OCI-M2 (cell line): Measurements from ENCODE around the gene HIPK1.

Experiments
- DNase-seq: peaks from one replicate; lab custom pipeline; 2025; ENCODE audit not compliant: unreplicated experiment; lab: John Stamatoyannopoulos, UW

HIPK1 gene

DNA sequence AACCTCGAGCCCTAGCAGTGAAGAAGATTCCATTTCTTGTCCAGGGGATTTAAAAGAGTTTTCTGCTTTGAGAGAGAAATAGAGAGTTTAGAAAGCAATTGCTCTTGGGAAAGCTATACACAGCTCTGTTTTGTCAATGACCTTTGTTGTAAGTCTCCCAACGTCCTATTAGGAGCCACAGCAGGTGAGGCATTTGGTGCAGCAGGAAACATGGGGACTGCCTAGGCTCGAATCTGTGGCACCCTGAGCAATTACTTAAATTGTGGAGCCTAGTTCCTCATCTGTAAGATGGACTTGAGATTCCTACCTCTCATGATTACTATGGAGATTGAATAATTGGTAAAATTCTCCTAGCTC, 15.8 kb upstream of the HIPK1 start:
- DNase-seq, result no peak

DNA sequence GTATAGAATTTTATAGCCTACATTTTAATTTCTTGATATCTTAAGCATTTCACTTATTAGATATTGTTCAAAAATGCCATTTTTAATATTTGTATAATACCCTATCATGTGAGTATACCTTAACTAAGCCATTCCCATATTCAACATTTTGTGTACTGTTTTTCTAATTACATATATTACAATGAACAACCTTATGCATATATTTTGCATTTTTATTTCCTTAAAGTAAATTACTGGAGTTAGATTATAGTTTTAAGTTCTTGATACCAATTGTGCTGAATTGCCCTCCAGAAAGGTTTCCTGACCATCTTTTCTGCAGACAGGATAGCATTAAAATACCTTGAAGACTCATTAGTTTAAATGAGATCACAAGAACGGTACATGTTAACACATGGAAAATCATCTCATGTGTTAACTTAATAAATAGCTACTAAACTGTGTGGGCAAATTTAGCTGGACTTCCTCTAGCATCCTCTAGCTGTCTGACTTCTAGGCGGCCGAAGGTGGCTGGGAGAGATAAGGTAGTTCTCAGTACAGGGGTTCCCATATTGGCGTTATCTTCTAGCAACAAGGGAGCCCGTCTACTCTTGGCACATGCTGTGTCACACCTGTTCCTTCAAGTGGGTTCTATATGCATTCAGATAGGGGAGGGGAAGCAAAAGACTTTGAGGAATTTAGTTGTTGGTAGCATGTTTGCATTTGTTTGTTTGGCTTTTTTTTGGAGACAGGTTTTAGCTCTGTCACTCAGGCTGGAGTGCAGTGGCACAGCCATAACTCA, 15.0 kb upstream of the HIPK1 start:
- DNase-seq, result no peak

DNA sequence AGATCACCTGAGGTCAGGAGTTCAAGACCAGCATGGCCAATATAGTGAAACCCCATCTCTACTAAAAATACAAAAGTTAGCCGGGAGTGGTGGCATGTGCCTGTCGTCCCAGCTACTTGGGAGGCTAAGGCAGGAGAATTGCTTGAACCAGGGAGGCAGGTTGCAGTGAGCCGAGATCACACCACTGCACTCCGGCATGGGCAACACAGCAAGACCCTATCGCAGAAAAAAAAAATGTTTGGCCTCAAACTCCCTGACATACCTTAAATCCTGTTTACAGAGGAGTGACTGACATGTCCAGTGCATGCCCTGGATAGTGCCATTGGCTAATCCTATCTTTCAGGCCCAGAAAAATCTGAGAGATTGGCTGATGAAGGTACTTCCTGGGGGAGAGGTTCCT, 12.2 kb upstream of the HIPK1 start:
- DNase-seq, result no peak

DNA sequence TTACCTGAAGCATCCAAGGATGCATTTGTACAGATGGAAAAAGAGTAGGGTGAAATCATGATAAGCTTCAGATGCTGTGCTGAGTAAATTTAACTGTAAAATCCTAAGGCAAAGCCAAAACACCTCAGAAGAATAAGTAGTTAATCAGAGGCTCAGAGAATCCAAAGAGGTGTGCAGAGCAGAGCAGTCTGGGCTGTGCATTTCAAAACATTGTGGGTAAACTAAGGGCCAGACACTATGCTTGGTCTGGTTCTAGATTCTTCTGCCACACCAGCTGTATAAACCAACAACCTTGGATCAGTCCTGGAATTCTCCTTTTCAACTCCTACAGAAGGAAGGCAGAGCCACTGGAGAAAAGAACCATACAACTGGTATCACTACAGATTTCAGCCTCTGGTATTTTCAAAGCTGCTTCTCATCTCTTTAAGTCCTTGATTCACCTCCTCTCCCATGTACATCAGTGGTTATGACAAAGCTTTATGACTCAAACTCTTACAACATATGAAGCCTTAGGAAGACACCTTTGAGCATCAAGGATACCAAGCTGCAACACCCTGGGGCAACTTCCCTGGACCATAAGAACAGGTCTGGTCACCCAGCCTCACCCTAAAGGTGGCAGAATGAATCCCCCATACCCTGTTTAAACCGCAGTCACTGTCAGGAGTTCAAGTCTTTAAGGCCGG, 11.6 kb upstream of the HIPK1 start:
- DNase-seq, result no peak

DNA sequence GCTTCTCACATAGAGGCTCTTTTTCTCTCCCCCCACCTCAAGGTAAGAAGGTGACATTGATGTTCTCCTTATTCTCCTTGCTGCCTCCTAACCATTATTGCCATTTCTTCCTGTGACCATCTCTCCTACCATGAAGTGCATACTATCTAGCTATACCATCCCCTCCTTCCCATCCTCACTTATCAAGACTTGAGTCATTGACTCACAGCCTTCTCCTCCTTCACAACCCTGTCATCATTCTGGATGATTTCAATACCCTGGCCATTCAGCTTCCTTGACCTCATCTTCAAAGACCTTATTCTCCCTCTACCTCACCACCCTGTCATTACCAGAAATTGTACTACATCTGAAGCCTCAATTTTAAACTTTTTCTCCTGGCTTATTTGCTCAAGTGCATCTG, 10.9 kb upstream of the HIPK1 start:
- DNase-seq, result no peak

DNA sequence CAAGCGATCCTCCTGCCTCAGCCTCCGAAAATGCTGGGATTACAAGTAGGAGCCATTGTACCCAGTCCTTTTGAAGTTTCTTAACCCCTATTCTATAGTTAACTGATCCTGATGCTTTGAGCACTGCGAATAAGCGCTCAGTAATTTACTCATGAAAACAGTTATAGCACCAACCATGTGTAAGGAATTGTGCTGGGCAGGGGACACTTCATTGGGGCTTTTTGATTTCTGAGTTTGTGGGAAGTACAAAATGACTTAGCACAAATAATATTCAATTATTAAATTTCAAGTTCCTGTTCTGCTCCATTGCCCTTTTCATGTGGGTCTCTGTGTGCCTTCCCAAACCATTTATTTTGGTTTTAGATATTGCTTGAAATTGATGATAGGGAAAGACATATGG, 6.2 kb upstream of the HIPK1 start:
- no peak for DNase-seq

DNA sequence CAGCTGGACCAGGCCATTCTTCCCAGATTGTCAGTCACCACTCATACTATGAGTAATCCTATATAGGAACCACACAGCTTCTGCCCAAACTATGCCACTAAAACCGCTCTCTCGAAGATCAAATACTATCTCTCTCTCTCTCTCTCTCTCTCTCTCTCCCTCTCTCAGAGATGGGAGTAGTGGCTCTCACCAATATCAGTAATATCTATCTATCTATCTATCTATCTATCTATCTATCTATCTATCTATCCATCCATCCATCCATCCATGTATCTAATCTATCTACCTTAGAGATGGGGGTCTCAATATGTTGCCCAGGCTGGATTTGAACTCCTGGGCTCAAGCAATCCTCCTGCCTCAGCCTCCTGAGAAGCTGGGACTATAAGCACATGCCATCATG, 4.7 kb upstream of the HIPK1 start:
- DNase-seq, result no peak

DNA sequence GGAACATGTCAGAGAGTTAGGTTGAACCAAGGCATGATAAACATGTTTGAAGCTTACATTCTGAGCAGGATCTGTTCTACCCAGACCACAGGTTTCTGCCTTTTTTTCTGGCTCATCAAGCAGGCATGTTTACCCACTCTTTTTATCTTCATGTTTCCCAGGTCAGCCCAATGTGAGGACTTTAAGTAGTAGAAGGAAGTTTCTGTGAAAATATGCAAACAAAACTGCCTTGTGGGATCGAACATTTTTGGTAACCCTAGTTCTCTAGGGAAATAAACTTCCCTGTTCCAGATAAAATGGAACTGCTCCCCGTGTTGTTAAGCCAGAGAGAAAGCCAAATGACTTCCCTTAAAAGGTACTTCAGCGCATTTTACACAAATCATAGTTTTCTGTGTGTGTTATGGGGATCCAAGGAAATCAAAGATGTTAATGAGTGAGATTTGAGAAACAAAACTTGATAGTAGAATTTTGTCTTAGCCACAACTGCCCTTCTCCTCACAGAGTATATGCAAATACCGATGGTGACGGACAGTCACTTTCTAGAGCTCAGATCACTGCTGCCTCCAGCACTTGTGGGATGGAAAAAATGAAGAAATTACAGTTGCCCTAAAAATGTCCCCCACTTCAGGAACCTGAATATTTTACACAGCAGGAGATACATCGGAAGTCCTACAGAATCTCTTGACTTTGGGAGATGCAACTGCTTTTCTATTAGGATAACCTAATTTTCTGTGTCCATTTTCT, 765 bp upstream of the HIPK1 start:
- DNase-seq, result no peak

DNA sequence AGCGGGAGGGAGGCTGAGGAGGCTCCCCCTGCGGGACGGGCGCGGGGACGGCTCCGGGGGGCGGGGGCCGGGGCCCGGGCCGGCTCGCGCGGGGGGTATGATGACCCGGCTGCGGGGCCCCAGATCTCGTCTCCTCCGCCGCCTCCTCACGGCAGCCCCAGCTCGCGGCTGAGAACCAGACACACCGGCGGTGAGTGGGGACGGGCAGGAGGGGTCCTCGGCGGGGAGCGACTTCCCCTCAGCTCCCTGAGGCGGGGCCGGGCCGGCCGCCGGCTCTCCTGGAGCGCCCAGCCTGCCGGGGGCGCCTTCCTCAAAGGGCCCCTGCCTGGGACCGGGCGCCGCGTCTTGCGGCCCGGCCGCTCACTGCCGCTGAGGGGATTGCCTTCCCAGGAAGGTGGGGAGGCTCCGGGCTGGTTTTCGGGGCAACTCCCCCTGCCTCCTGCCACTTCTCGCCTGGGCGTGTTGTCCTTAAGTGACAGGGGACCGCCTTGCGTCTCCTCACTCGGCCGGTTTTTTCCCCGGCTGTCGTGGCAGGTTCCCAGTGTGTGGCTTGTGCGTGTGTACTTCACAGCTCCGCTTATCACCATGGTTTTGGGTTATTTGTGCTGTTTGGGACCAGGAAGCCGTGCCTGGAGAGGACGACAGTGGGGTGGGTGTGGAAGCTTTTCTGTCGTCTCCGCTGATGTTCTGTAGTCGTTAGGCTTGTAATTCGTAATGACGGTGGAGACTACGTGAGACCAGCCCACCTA, 800 bp downstream of the HIPK1 start:
- no peak for DNase-seq

DNA sequence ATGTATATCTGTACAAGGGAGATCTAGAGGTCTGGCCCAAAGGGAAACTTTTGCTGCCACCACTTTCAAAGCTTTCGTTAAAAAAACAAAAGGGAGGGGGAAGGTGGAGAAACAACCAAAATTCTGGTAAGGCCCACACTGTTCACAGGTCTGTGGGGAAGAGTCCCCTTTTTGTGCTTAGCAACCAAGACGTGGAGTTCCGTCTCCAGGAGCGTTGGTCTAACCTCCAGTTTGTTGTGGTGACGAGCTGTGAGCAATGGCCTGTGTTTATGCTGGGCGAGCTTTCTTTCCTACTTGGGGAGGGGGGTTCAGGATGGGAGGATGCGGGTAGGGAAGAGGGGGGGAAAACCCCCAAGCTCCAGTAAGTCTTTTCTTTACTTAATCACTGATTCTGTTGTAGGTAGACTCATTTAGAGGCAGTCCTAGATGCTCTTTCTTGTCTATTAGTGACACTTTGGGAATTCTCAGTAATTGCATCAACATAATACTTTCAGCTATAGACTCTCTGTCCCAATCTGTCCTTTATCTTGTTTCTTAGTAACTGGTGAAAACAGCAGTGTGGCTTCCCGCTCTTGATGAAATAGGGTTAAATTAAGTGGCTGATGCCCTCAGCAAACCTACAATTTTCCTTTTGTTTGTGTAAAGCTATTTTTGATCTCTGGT, 1.5 kb downstream of the HIPK1 start:
- DNase-seq, result no peak

DNA sequence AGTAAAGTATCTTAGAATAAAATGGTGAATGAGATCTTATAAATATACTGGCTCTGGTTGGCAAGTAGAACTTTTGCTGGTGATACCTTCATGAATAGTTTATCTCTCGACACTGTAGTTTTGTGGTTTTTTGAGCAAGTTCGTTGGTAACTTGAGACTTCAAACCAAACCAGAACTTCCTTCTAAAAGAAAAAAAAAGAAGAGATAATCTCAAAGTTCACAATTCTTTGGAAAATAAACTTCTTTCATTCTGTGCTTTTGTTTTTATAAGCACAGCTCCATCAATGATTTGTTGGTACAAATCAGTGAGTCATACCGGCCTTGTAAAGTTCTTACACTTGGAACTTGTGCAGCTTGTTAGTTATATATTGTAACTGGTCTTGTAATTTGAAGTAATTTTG, 2.3 kb downstream of the HIPK1 start:
- no peak for DNase-seq

DNA sequence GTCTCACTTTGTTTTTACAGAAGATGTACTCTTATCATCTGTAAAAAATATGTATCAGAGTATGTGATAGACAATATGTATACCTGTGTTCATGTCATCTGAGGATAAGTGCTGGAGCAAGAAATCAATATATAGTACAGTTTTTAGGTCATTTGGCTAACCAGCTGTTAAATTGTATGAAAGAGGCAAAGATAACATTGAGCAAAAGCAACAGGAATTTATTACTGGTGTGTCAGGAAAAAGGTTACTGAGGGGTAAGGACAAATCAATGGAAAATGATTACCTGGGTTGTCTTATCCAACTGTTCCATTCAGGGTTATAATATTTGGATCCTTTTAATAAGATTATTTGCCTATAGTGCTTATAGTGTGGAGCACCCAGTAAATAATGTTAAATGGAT, 4.9 kb downstream of the HIPK1 start:
- DNase-seq, result no peak

DNA sequence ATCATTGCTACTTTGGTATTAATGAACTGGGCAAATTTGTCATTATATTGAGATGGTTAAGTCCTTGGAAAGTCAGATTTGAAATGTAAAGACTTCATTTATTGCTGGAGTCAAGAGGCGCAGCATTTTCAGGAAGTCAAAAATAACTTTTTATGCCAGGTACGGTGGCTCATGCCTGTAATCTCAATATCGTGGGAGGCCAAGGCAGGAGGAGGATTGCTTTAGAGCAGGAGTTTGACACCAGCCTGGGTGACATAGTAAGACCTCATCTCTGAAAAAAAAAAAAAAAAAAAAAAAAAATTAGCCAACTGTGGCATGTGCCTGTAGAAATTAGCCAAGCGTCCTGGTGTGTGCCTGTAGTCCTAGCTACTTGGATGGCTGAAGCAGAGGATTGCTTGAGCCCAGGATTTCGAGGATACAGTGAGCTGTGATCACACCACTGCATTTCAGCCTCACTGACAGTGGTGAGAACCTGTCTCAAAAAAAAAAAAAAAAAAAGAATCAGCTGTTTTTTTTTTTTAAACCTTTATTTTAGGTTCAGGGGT, 5.5 kb downstream of the HIPK1 start:
- no peak for DNase-seq

DNA sequence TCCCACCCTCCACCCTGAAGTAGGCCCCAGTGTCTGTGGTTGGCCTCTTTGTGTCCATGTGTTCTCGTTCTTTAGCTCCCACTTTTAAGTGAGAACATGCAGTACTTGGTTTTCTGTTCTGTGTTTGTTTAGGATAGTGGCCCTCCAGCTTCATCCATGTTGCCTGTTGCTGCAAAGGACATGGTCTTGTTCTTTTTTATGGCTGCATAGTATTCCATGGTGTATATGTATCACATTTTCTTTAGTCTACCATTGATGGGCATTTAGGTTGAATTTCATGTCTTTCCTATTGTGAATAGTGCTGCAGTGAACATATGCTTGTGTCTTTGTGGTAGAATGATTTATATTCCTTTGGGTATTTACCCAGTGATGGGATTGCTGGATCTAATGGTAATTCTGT, 6.1 kb downstream of the HIPK1 start:
- no peak for DNase-seq

DNA sequence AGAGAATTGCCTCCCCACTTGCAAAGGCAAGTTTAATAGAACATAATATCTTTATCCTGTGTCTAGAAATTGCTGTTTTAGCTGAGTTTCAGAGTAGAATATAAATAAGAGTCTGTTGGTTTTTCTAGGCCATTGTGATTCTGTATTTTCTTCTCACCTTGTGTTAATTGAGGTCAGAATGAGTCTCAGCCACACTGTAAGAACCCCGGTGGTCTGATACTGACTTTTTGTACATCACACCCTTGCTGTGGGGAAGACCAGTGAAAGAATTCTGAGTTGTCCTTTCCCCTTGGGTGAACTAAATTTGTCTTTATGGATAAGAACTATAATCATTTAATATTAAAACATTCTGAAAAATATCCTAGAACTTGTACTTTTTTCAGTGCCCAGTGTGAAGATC, 6.8 kb downstream of the HIPK1 start:
- no peak for DNase-seq

DNA sequence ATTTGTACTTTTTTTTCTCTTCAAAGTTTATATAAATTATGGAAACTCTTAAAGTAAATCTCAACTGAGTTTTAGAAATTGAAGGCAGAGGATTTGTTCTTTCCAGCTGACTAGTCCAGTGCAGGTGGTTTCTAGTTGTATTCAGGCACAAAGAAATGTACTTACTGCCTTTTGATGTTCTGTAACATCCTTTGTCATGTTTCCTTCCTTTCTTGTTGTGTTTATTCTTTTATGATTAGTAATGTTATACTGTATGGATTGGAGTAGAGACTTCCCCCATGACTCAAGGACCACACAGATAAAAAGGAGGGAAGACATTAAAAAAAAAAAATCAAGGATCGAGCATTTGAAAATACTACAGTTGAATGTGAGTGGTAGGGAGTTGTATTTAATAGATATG, 8.0 kb downstream of the HIPK1 start:
- DNase-seq, result no peak

DNA sequence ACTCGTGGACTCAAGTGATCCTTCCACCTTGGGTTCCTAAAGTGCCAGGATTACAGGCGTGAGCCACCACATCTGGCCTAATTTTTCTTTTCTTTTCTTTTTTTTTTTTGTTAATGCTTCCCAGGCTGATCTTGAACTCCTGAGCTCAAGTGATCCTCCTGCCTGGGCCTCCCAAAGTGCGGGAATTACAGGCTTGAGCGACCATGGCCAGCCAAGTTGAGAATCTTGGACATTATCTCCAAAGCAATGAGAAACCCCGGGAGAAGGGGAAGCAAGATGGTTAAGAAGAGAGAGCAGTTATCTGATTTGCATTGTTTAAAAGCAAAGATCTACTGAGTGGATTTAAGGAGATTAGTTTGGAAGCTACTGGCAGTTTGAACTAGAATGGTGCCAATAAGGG, 9.1 kb downstream of the HIPK1 start:
- DNase-seq, result no peak

DNA sequence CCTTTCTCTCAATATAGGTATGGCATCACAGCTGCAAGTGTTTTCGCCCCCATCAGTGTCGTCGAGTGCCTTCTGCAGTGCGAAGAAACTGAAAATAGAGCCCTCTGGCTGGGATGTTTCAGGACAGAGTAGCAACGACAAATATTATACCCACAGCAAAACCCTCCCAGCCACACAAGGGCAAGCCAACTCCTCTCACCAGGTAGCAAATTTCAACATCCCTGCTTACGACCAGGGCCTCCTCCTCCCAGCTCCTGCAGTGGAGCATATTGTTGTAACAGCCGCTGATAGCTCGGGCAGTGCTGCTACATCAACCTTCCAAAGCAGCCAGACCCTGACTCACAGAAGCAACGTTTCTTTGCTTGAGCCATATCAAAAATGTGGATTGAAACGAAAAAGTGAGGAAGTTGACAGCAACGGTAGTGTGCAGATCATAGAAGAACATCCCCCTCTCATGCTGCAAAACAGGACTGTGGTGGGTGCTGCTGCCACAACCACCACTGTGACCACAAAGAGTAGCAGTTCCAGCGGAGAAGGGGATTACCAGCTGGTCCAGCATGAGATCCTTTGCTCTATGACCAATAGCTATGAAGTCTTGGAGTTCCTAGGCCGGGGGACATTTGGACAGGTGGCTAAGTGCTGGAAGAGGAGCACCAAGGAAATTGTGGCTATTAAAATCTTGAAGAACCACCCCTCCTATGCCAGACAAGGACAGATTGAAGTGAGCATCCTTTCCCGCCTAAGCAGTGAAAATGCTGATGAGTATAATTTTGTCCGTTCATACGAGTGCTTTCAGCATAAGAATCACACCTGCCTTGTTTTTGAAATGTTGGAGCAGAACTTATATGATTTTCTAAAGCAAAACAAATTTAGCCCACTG, 11.5 kb downstream of the HIPK1 start:
- DNase-seq, result no peak

DNA sequence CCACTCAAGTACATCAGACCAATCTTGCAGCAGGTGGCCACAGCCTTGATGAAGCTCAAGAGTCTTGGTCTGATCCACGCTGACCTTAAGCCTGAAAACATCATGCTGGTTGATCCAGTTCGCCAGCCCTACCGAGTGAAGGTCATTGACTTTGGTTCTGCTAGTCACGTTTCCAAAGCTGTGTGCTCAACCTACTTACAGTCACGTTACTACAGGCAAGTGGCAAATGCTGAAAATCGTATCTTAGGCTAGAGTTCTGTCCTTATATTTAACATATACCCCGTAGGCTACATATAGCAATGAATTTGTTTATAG, 12.1 kb downstream of the HIPK1 start:
- no peak for DNase-seq

DNA sequence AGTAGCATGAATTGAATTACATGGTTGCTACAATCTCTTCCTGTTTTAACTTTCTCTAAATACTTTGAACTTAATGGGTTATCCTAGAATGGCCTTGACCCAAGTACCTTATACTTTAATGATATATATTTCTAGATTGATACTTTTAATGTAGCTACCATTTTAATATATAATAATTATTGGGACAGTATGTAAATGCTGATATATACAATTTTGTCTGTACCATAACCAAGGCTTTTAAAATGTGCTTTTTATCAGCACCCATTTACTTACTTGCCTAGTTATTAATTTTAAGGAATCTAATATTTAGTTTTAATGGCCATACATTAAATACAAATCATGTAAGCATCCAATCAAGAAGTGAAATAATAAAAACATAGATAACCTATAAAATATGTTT, 13.4 kb downstream of the HIPK1 start:
- no peak for DNase-seq
